SW 1271 (cell line): ENCODE results near the gene FBXO44.
A peak's percentile ranks its signal among the peaks of the same experiment; 100 is the strongest.

Experiments used
- DNase-seq, 2 experiments: peaks; one replicate each; lab custom pipeline; 2025; lab: John Stamatoyannopoulos, UW

The FBXO44 gene

DNA sequence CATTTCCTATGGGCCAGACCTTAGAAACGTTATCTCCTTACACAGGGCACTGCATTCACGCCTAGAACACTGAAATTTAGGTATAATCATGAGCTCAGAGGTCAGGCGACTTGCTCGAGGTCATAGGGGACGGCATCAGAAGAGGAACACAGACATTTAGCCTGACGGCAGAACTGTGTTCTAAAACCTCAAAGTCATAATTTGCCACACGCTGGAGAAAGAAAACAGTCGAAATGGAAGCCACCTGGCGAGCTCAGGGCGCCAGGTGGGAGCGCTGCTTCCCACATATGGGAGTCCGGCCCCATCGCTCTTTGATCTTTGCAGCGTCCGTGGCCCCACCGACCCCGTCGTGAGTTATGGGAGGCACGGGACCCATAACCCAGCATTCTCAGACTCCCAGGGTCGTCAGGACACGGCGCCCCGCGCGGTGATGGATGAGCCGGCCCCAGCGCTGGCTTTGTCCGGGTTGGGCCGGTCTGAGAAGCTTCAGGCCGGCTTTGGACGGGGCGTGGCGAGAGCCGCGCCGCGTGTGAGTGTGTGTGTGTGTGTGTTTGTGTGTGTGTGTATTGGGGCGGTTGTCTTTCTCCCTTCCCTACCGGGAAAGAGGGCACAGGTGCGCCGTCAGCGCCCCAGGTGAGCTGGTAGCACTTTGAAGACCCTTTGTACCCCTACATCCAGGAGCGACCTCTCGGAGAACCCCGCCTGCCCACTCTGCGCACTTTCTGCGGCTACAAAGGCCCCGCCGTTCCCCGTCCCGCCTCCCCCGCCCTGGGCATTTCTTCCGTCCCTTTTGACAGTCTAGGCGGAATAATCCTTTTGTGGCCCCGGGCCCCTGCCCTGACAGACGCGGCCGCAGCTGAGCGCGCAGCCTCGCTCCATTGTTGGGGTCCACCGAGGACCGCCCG lies 36.0 kb downstream of the FBXO44 start:
- no peak for DNase-seq

DNA sequence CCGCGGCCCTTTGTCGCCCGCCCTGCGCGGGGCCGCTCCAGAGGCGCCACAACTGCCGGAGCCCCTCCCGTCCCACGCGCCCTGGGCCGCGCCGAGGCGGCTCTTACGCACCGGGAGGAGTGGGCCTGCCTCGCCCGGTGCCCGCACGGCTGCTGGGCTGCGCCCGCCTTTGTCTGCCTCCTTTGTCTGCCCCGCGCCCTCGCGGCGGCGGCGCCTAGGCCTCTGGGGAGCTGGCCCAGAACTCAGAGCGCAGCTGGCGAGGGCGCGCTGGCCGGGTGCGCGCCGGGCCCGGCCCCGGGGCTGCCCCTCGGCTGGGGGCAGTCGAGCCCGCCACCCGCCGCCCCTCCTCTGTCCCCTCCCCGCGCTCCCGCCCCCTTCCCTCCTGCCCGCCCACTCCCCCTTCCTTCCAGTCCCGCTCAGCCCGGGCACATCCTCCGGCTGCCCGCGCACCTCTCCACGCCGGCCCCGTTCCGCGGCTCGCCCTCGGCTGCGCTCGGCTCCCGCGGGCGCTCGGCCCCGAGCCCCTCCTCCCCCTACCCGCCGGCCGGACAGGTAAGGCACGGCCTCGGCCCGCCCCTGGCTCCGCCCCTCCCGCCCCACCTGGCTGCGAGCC lies 36.7 kb downstream of the FBXO44 start, which contains the start of gene DRAXIN:
Gene DRAXIN (plus strand): TSS at position 409 of the 613 bp plus-strand sequence. CDS start 14,549 bp downstream, outside the sequence.
- DNase-seq = no peak

DNA sequence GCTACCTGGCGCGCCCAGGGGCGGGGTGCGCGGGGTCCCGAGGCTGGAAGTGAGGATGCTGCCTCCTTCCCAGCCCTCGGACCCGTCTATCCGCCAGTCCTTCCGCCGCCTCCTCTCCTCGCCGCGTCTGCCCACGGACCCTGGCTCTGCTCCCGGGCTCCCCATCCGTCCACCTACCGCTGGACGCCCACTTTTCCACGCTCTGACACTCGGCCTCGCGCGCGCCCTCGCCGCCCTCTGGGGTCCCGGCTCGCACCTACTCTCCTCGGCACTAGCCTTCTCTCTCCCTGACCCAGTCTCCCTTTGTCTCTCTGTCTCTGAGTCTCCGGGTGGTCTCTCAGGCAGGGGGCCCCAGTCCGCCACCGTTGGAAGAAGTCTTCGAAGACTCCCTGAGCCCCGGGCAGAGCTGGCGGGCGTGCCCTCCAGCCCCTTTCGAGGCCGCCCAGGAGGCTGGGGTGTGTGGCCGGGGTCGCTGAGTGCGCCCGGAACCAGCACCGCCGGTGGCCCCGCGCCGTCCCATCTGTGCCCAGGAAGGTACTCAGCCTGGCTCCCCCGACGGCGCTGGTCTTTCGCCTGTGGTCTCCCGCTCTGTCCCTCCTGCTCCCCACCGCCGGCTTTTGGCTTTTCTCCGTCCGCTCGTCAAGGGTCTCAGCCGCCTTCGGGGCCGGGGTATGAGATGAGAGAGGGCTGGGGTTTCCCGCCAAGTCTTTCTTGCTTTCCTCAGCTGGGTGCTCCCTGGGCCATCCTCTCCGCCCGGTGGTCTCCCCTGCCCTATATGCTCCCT lies 37.4 kb downstream of the FBXO44 start:
- DNase-seq = no peak

DNA sequence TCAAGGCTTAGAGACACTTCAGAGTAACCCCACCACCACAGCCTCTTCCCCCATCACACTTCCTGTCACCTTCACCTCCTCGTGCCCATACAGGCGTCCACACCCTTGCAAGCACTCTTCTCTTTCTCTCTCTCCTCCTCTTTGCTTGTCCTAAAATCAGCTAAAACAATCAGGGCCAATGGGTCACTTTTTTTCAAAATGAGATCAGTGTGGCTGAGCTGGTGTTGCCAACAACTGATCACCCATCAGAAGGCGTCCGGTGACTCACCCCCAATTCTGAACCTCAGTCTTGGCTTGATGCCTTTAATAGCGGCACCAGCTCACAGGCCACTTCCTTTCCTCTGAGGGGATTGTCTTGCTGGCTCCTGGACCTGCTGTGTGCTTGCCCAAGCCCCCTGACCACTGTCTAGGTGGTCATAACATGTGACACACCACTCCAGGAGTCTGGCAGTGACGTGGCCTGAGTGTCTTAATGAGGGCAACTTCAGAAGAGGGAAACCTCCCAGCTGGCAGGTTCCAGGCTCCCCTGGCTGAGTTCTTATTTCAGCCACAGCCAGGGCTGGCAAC lies 38.4 kb downstream of the FBXO44 start:
- DNase-seq = peak; percentile 8 to 64

DNA sequence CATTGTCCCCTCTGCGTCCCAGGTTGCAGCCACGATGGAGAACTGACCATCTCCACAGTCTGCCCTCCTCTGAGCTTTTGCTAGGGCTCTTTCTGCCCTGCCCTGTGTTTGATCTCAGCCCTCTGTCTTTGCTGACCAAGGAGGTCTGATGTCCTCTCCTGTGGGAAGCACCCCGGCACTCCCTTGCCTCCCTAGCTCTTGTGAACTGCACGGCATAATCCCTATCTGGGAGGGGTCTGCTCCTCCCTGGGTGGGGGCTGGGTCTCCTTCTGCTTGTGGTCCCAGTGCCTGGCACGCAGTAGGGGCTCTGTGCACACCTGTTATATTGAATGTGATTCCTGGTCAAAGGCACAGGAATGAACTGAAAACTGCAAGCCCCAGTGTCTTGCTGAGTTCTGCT lies 39.2 kb downstream of the FBXO44 start:
- no peak for DNase-seq

DNA sequence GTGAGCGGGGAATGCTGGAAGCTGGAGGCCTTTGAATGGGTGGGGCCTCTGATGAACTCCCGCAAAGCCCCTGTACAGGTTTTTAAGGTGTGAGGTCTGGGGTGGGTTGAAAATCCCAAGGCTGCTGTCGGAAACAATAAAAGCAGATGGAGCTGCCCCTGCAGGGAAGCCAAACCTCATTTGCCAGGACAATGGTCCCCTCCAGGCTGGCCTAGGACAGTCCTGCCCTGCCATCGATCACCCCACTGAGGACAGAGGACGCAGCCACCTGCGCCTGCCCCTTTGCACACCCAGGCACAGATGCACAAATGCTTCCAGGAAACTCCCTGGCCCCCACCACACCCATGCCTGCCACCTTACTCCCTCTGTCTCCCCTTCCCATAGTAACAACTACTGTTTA lies 41.2 kb downstream of the FBXO44 start:
- DNase-seq = no peak

DNA sequence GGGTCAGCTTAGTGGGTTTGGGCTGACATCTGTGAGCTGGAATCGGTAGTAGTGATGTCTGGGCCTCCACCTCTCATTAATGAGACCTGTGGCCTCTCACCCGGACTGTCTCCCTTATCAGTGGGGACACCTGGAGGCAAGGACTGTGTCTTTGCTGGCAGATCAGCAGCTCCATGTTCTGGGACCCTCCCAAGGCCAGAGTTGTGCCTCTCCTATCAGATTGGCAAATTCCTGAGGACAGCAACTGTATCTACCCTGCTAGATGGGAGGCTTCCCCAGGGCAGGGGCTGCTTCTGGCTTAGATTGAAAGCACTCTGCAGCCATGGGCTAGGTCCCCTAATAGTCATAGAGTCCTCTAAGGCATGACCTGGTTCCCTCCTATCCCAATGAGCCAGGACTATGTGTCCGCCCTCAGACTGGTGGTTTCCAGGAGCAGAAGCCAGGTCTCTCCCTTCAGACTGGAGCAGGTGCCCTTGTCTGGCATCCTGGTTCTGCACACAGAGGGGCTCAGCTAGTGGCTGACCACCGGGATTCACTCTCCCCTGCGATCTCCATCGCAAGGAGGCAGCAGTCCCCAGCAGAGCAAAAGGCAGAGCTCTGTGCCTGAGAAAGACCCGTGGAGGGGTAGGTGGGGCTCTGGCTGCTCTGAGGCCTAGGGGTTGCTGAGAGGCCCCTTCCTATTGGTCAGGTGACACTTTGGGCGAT lies 42.7 kb downstream of the FBXO44 start:
- DNase-seq = no peak

DNA sequence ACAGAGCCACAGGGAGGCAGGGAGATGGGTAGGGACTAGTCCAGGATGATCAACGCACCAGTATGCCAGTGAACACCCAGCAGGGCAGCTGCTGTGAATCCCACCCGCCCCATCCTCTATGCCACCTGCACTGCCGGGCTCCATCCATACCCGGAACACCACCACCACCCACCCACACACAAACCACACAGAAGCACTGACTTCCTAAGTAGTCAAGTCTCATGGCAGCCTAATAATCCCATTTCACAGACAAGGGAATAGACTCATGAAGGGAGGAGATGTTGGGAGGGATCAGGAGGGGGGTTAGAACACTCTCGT lies 43.2 kb downstream of the FBXO44 start:
- no peak for DNase-seq

DNA sequence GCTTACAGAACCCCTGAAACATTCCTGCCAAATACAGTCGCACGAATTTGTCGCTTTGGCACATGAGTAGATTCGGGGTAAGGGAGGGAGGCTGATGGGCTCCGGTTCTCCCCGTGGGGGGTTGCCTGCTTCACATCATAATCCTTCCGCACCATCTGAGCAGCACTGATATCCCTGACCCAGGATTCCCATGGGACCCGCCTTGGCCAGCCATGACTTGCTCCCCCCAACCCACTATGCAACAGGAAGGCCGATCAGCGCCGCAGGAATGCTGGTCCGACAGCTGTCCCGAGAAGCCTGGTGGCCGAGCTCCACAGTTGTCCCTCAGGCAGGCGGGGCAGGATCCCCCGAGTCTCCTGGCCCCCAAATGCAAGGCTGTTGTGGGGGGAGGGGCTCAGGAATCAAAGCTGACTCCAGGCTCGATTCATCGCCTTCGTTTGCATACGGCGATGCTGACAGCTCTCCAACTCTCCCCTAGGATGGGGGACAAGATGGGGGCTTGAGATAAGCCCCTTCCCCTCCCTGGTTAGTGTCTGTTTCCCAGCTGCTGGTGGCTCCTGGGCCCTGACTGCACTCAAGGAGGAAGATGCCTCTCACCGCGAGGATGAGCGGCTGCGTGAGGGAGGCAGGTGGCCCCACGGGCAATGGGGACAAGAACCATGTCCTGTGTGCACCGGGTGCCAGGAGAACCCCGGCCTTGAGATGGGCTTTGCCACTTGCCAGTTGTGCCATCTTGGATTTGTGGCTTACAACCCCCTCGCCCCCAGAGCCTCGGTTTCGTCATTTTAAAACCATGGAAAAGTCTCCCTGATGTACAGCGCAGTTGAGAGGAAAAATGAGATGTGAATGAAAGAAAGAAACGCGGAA lies 46.2 kb downstream of the FBXO44 start:
- DNase-seq = no peak

DNA sequence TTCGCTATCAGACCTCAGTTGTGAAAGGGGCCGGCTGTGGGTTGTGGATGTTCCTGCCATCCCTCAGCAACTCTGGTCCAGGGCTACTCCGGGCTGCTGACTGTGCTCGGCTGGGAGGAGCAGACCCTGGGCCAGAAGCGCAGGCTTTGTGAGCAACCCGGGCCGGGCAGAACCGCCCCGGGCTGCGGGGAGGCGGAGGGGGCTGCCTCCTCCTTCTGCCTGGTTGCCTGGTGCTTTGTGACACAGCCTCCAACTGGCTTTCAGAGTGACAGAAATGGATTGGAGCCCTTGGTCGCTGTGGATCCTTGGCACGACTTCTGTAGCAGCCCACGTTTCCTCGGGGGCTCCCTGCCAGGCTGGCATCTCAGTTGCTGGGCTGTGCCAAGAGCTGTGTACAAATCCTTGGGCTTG lies 46.9 kb downstream of the FBXO44 start:
- DNase-seq = no peak

DNA sequence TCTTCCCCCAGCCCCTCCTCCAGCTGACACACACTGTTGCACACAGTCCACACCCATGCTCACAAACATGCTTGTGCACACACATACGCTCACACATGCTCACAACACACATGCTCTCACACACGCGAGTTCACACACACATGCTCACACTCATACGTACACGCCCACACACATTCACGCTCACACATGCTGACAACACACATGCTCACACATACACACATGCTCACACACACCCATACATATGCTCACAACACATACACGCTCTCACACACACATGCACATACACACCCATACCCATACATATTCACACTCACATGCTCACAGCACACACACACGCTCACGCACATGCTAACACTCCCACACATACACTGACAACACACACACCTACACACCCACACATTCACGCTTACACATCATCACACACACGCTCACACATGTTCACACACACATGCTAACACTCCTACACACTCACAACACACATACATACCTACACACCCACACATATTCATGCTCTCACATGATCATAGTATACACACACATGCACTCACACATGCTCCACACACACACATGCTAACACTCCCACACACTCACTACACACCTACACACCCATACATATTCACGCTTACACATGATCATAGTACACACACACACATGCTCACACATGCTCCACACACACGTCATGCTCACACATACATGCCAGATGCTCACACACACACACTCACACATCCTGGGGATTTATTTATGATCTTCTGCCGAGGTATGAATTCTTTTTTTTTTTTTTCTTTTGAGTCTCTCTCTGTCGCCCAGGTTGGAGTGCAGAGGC lies 47.5 kb downstream of the FBXO44 start:
- DNase-seq = no peak

DNA sequence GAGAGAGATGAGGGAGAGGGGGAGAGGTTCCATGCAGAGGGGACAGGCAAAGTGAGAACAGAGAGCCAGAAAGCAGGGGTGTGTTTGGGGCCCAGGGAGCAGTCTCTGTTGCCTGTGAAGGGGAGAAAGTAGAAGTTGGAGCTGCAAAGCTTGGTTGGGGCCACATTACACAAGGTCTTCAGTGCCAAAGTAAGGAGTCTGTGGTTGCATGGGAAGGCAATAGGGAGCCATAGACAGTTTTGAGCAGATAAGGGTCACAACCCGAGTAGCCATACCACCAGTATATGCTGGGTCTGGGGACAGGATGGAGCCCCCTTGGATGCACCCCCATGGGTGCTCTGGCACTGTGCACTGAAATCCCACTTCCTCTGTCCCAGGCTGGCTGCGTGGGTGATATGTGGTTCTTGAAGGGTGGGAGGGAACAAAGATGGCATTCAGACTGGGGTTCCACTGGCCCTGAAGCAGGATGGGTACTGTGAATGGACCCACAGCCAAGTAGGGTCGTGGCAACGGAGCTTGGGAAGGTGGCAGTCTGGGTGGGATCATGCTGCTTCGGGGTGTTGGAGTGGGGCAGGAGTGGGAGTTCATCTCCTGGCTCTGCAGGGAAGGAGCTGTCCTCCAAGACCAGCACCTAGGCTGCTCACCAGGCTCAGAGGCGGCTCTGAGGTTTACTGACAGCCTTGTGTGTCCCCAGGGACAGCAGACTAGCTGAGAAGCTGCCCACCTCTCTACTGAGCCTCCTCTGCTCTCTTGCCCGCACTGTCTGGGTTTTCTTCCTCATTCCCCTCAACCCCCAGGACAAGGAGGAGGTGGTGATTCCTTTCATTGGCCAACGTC lies 48.9 kb downstream of the FBXO44 start:
- no peak for DNase-seq

DNA sequence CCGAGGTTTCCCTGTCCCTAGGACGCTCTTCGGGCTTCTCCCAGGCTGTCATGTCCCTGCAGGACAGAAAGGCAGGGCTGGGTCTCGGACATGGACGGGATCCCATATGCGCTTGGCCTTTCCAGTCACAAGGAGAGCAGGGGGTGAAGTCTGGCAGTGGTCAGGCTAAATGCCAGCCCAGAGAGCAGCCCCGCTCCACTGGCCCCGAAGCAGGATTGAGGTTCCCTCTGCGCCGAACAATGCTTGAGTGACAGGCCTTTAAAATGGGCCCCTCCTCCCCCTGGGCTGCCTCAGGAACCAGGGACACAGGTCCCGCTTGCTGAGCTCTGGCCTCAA lies 49.5 kb downstream of the FBXO44 start:
- no peak for DNase-seq

DNA sequence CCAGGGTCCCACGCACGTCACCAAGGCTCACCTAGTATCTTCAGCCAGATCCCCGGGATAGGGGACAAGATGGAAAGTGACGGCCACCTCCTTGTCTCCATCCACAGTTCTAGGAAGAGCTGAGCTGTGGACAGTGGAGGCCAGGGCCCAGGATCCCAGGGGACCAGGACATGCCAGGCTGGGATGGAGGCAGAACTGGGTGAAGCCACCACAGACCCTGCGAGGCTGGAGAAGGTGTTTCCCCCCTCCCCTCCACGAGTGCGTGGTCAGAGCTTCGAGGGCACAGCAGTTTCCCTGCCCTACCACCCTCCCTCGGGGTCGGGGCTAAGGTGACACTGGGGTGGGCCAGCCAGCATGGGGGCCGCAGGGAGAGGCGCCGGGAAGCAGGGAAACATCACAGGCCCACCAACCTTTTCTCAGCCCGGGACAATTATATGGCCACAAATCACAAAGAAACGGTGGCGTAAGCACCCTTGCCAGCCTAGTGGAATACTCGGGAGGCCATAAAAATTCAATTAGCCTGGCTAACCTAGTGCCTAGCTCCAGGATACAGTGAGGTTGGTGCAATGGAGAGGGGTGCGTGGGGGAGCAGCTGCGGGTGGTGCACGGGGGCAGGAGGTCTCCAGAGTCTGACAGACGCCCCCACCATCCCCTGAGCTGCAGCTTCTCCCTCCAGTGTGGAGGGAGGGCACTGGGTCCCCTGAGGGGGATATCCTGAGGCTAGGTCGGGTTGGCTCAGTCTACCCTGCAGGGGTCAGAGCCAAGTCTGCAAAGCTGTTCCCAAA lies 50.2 kb downstream of the FBXO44 start:
- DNase-seq = no peak

DNA sequence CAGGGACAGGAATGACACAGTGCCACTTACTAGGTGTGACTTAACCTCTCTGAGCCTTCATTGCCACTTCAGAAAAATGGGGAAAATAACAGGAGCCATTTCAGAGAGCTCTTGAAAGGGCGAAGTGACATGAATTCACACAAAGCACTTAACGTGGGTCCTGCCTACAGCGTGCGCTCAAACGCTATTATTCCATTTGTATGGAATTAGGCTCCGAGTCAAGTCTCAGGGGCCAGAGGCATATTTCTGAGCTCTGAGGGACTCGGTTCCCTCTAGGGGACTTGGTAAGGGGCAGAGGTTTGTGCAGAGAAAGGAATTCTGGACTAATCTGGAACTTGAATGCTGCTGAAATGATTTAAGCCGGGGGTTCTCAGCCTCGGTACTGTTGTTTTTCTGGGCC lies 50.9 kb downstream of the FBXO44 start:
- no peak for DNase-seq

DNA sequence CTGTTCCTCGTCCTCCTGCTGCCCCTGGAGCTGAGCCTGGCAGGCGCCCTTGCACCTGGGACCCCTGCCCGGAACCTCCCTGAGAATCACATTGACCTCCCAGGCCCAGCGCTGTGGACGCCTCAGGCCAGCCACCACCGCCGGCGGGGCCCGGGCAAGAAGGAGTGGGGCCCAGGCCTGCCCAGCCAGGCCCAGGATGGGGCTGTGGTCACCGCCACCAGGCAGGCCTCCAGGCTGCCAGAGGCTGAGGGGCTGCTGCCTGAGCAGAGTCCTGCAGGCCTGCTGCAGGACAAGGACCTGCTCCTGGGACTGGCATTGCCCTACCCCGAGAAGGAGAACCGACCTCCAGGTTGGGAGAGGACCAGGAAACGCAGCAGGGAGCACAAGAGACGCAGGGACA lies 51.6 kb downstream of the FBXO44 start:
- DNase-seq = no peak

DNA sequence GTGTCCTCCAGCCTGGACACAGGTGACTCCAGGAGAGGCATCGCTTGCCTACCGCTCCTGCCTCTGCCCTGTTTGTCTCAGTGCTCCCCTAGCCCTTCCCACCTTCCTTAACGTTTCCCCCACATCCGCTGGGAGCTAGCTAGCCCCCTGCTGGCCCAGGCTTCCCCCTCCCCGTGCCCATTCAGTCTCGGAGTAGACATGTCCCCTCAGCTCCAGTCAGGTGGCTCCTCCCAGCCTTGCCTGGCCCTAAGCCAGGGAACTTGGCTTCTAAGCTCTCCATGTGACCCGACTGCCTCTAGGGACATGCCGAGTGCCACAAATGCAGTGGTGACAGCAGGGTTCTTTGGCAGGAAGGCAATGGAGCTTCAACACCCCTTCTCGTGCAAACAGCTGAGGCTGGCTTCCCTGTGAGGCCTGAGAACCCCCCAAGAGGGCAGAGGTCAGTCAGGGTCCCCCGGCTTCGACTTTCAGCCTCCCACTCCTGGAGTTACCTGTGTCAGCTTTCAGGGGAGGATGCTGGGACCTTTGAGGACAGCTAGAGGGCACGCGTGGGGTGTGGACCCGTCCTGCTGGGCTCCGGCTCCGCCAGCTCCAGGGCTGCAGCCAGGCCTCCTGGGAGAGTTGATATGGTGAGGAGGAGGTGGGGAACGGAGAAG lies 53.1 kb downstream of the FBXO44 start:
- no peak for DNase-seq
